Neural cell (in vitro differentiated cells): ENCODE results near the gene FAM228B. TPM values are rescaled to one million over a fixed set of nuclear protein-coding genes. Genes with fewer than 3 reads are reported as not detected.

ENCODE experiments used
- H2AFZ ChIP-seq: fragments of 200-600, 300-800 bp; sonication (generic), shearing (Covaris generic); 2 replicates; pipeline ENCODE4 v1.6.0; 2014; ENCODE audit warnings: low read depth, mild to moderate bottlenecking, antibody characterized with exemption, low read length, moderate library complexity
- H3F3A ChIP-seq: fragments of 200-600 bp; shearing (Covaris generic); 2 replicates; pipeline ENCODE4 v1.6.1; 2016; ENCODE audit warnings: mild to moderate bottlenecking, moderate library complexity, mixed read lengths, antibody characterized with exemption, low read length; ENCODE audit not compliant: insufficient read depth, poor library complexity, severe bottlenecking
- H3K27ac ChIP-seq: fragments of 200-600, 300-800 bp; sonication (generic), shearing (Covaris generic); 2 replicates; pipeline ENCODE4 v1.5.1; 2014; ENCODE audit warnings: mild to moderate bottlenecking, low read length, moderate library complexity
- H3K27me3 ChIP-seq: fragments of 300-800, 200-600 bp; sonication (generic), shearing (Covaris generic); 2 replicates; pipeline ENCODE4 v1.6.0; 2014; ENCODE audit warnings: mild to moderate bottlenecking, low read depth, low read length, moderate library complexity; ENCODE audit not compliant: insufficient read depth
- H3K36me3 ChIP-seq: fragments of 300-800, 200-600 bp; sonication (generic), shearing (Covaris generic); 2 replicates; pipeline ENCODE4 v1.5.1; 2014; ENCODE audit warnings: mild to moderate bottlenecking, antibody characterized with exemption, low read length, moderate library complexity; ENCODE audit not compliant: insufficient read depth
- H3K4me2 ChIP-seq: fragments of 300-800, 200-600 bp; sonication (generic), shearing (Covaris generic); 2 replicates; pipeline ENCODE4 v1.6.0; 2014; ENCODE audit warnings: mild to moderate bottlenecking, low read length
- H3K4me3 ChIP-seq: fragments of 300-800, 200-600 bp; sonication (generic), shearing (Covaris generic); 2 replicates; pipeline ENCODE4 v1.5.1; 2014; ENCODE audit warnings: mild to moderate bottlenecking, low read length, moderate library complexity
- H3K79me2 ChIP-seq: fragments of 200-600 bp; shearing (Covaris generic); replicated peaks from 2 replicates; pipeline ENCODE4 v1.6.0; 2014; ENCODE audit warnings: mild to moderate bottlenecking, low read length, moderate library complexity; ENCODE audit not compliant: insufficient read depth
- H3K9ac ChIP-seq: fragments of 300-800, 200-600 bp; sonication (generic), shearing (Covaris generic); 2 replicates; pipeline ENCODE4 v1.6.1; 2016; ENCODE audit warnings: mild to moderate bottlenecking, low read length, mixed read lengths
- H3K9me2 ChIP-seq: fragments of 200-600 bp; shearing (Covaris generic); 2 replicates; pipeline ENCODE4 v1.6.1; 2016; ENCODE audit warnings: mild to moderate bottlenecking, low read length, mixed read lengths; ENCODE audit not compliant: insufficient read depth
- H3K9me3 ChIP-seq: fragments of 200-600, 300-800 bp; sonication (generic), shearing (Covaris generic); 2 replicates; pipeline ENCODE4 v1.6.1; 2016; ENCODE audit warnings: mild to moderate bottlenecking, mixed run types, low read length, moderate library complexity, mixed read lengths
- H4K20me1 ChIP-seq: fragments of 200-600 bp; shearing (Covaris generic); 2 replicates; pipeline ENCODE4 v1.6.1; 2016; ENCODE audit warnings: mild to moderate bottlenecking, mixed run types; ENCODE audit not compliant: insufficient read depth
- MXI1 ChIP-seq: fragments of 450-650 bp; conservative IDR thresholded peaks from 2 replicates; pipeline ENCODE4 v1.6.1; 2014; ENCODE audit warnings: antibody characterized with exemption, mild to moderate bottlenecking; ENCODE audit not compliant: poor library complexity, severe bottlenecking
- POLR2AphosphoS5 ChIP-seq: IDR thresholded peaks from 2 replicates; pipeline ENCODE4 v1.6.1; 2012
- TAF1 ChIP-seq: IDR thresholded peaks from 2 replicates; pipeline ENCODE4 v1.6.1; 2012; ENCODE audit warnings: low read depth
- polyA plus RNA-seq: library from polyadenylated mRNA; depleted of rRNA; stranded (reverse); fragments of >200 nt; gene quantifications from 2 replicates; pipeline ENCODE4 v1.2.3, GENCODE V29; 2014
- TF ChIP-seq, protein P1 (sequence below): IDR thresholded peaks from 2 replicates; pipeline ENCODE4 v1.6.1; 2012; ENCODE audit warnings: borderline replicate concordance
- TF ChIP-seq, protein P2 (sequence below): fragments of 450-650 bp; IDR thresholded peaks from 2 replicates; pipeline ENCODE4 v1.5.1; 2014; ENCODE audit warnings: antibody characterized with exemption, mild to moderate bottlenecking, moderate library complexity; ENCODE audit not compliant: poor library complexity, severe bottlenecking

Gene FAM228B
- polyA plus RNA-seq, 1 donor from 2014 or later: 22.0 TPM

DNA sequence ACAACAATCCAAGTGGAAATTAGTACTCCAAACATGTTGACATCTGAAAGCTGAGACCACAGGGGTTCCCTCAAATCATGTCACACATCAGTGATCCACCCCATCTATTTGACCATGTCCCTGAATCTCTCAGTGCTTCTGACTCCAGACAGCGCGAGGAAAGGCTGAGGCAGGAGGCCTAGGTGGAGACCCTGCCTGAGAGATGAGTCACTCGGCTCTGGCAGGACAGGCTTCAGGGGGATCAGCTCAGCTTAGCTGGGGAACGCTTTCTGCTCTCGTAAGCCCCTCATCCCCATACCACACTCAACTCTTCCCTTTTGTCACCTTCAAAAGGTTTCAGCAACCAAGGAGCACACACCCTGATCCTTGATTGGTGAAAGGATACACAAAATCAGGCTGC is 45.8 kb downstream of the FAM228B start:
- Histone ChIP-seq H3K4me3 (no peak overlapping the region), H4K20me1 (no peaks in the 10 kb centered on the region), H2AFZ (no peak overlapping the region), H3K9me3 (no peaks in the 10 kb centered on the region), H3K27me3 (no peaks in the 10 kb centered on the region), H3K9me2 (no peaks in the 10 kb centered on the region), H3K9ac (no peak overlapping the region), H3K36me3 (no peaks in the 10 kb centered on the region), H3K27ac (no peak overlapping the region), H3K79me2 (no peaks in the 10 kb centered on the region), H3K4me2 (no peak overlapping the region), H3F3A (no peaks in the 10 kb centered on the region)
- TF ChIP-seq MXI1 (no peak), TAF1 (no peak)
- TF ChIP-seq, protein P1, sequence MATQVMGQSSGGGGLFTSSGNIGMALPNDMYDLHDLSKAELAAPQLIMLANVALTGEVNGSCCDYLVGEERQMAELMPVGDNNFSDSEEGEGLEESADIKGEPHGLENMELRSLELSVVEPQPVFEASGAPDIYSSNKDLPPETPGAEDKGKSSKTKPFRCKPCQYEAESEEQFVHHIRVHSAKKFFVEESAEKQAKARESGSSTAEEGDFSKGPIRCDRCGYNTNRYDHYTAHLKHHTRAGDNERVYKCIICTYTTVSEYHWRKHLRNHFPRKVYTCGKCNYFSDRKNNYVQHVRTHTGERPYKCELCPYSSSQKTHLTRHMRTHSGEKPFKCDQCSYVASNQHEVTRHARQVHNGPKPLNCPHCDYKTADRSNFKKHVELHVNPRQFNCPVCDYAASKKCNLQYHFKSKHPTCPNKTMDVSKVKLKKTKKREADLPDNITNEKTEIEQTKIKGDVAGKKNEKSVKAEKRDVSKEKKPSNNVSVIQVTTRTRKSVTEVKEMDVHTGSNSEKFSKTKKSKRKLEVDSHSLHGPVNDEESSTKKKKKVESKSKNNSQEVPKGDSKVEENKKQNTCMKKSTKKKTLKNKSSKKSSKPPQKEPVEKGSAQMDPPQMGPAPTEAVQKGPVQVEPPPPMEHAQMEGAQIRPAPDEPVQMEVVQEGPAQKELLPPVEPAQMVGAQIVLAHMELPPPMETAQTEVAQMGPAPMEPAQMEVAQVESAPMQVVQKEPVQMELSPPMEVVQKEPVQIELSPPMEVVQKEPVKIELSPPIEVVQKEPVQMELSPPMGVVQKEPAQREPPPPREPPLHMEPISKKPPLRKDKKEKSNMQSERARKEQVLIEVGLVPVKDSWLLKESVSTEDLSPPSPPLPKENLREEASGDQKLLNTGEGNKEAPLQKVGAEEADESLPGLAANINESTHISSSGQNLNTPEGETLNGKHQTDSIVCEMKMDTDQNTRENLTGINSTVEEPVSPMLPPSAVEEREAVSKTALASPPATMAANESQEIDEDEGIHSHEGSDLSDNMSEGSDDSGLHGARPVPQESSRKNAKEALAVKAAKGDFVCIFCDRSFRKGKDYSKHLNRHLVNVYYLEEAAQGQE: no peak
- TF ChIP-seq, protein P2, sequence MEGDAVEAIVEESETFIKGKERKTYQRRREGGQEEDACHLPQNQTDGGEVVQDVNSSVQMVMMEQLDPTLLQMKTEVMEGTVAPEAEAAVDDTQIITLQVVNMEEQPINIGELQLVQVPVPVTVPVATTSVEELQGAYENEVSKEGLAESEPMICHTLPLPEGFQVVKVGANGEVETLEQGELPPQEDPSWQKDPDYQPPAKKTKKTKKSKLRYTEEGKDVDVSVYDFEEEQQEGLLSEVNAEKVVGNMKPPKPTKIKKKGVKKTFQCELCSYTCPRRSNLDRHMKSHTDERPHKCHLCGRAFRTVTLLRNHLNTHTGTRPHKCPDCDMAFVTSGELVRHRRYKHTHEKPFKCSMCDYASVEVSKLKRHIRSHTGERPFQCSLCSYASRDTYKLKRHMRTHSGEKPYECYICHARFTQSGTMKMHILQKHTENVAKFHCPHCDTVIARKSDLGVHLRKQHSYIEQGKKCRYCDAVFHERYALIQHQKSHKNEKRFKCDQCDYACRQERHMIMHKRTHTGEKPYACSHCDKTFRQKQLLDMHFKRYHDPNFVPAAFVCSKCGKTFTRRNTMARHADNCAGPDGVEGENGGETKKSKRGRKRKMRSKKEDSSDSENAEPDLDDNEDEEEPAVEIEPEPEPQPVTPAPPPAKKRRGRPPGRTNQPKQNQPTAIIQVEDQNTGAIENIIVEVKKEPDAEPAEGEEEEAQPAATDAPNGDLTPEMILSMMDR: no peak

DNA sequence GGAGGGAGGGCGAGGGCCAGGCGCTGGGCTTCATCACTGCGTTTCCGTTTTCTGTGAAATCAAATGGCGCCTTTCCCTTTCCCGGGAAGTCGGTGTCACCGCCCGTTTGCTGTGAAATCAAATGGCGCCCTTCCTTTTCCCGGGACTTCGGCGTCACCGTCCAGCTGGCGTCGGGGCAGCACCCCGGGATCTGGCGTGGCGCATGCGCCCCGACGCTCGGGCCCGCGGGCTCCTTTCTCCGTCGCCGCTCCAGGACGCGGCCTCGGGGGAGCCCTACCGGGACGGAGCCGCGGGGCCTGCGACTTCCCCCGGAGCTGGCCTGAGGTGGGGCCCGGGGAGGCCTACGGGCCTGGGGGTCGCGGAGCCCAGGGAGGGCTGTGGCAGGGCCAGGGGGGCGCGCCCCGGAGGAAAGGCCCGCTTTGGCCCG is 51.6 kb downstream of the FAM228B start, which contains the start of gene FAM228A:
TSS of gene FAM228A (plus strand) at position 203 of the 427 bp plus-strand sequence. CDS start 428 bp downstream, outside the sequence.
- Histone ChIP-seq H3K4me2 (no peak within 1 kb of the TSS), H3K9me3 (peaks cover 3% of the 10 kb centered on the region), H2AFZ (no peak within 1 kb of the TSS), H3K9ac (no peak within 1 kb of the TSS), H3K4me3 (no peak within 1 kb of the TSS), H3K79me2 (no peaks in the 10 kb centered on the region), H3K27ac (no peak within 1 kb of the TSS), H3K27me3 (no peaks in the 10 kb centered on the region), H4K20me1 (no peaks in the 10 kb centered on the region), H3K9me2 (no peaks in the 10 kb centered on the region), H3F3A (no peaks in the 10 kb centered on the region), H3K36me3 (no peaks in the 10 kb centered on the region)
- no peak for TF ChIP-seq MXI1
- TF ChIP-seq, protein P1: no peak
- TF ChIP-seq POLR2AphosphoS5: no peak
